ENCODE results near the gene TTLL10.
"Not testable (repeated sequence)": the region's sequence is repeated elsewhere in the genome, so short reads cannot be mapped to it uniquely, and the experiment has no call there.

Gene TTLL10

GRCh38 chr1:1170215-1171091, 3.2 kb upstream of the TTLL10 start:
- no peak for ATAC-seq
- Mint-ChIP-seq H3K9me3 (no peaks in the 10 kb centered on the region), H3K27me3 (peaks cover 5% of the 10 kb centered on the region), H3K4me3 (peak overlapping the region; percentile 53), H3K36me3 (no peaks in the 10 kb centered on the region), H3K4me1 (peaks cover 59% of the 10 kb centered on the region), H3K27ac (peak overlapping the region; percentile 79)

GRCh38 chr1:1171161-1171545, 2.5 kb upstream of the TTLL10 start:
- H3K27ac Mint-ChIP-seq: peak overlapping the region; percentile 79

GRCh38 chr1:1171546-1172340, 1.9 kb upstream of the TTLL10 start:
- peak; percentile 89 for ATAC-seq
- H3K4me3 Mint-ChIP-seq: peak overlapping the region; percentile 65
- peaks cover 65% of the 10 kb centered on the region for H3K4me1 Mint-ChIP-seq
- H3K27me3 Mint-ChIP-seq: peaks cover 18% of the 10 kb centered on the region
- no peaks in the 10 kb centered on the region for H3K36me3 Mint-ChIP-seq
- H3K9me3 Mint-ChIP-seq: no peaks in the 10 kb centered on the region
- peak overlapping the region; percentile 79 for H3K27ac Mint-ChIP-seq

More at GRCh38 chr1:1171161-1171545, 2.5 kb upstream of the TTLL10 start:
- Mint-ChIP-seq H3K36me3 (no peaks in the 10 kb centered on the region), H3K9me3 (no peaks in the 10 kb centered on the region), H3K4me1 (peaks cover 60% of the 10 kb centered on the region), H3K27me3 (peaks cover 12% of the 10 kb centered on the region), H3K4me3 (peak overlapping the region; percentile 65)
- no peak for ATAC-seq

- Mint-ChIP-seq H3K4me3 (peak overlapping the region; percentile 31), H3K4me1 (peaks cover 70% of the 10 kb centered on the region), H3K9me3 (no peaks in the 10 kb centered on the region), H3K27ac (peak overlapping the region; percentile 10), H3K27me3 (peaks cover 31% of the 10 kb centered on the region), H3K36me3 (no peaks in the 10 kb centered on the region)
- ATAC-seq: no peak
Observed at GRCh38 chr1:1173061-1173792, 453 bp upstream of the TTLL10 start.

GRCh38 chr1:1175221-1176062, 1.8 kb downstream of the TTLL10 start:
- ATAC-seq: no peak
- Mint-ChIP-seq H3K4me1 (peaks cover 52% of the 10 kb centered on the region), H3K27ac (no peak overlapping the region), H3K36me3 (no peaks in the 10 kb centered on the region), H3K27me3 (peaks cover 33% of the 10 kb centered on the region), H3K4me3 (no peak overlapping the region), H3K9me3 (no peaks in the 10 kb centered on the region)

GRCh38 chr1:1176063-1176761, 2.5 kb downstream of the TTLL10 start:
- H3K4me3 Mint-ChIP-seq, H3K27ac Mint-ChIP-seq, ATAC-seq: not testable (repeated sequence)

GRCh38 chr1:1176931-1177330, 3.3 kb downstream of the TTLL10 start:
- peaks cover 41% of the 10 kb centered on the region for H3K4me1 Mint-ChIP-seq

More at GRCh38 chr1:1176063-1176761, 2.5 kb downstream of the TTLL10 start:
- peaks cover 39% of the 10 kb centered on the region for H3K27me3 Mint-ChIP-seq
- H3K36me3 Mint-ChIP-seq, H3K9me3 Mint-ChIP-seq: not testable (repeated sequence)
- peaks cover 45% of the 10 kb centered on the region for H3K4me1 Mint-ChIP-seq

GRCh38 chr1:1177452-1178206, 3.9 kb downstream of the TTLL10 start:
- Mint-ChIP-seq H3K9me3 (no peaks in the 10 kb centered on the region), H3K36me3 (no peaks in the 10 kb centered on the region), H3K27ac (no peak overlapping the region), H3K4me1 (peaks cover 41% of the 10 kb centered on the region), H3K4me3 (no peak overlapping the region), H3K27me3 (peaks cover 53% of the 10 kb centered on the region)
- ATAC-seq: no peak

More at GRCh38 chr1:1176931-1177330, 3.3 kb downstream of the TTLL10 start:
- H3K36me3 Mint-ChIP-seq: no peaks in the 10 kb centered on the region
- no peak overlapping the region for H3K27ac Mint-ChIP-seq
- no peak for ATAC-seq
- H3K27me3 Mint-ChIP-seq: peaks cover 46% of the 10 kb centered on the region
- no peaks in the 10 kb centered on the region for H3K9me3 Mint-ChIP-seq
- no peak overlapping the region for H3K4me3 Mint-ChIP-seq

GRCh38 chr1:1178794-1179331, 5.2 kb downstream of the TTLL10 start:
- ATAC-seq: no peak
- H3K4me1 Mint-ChIP-seq: peaks cover 36% of the 10 kb centered on the region
- H3K9me3 Mint-ChIP-seq: no peaks in the 10 kb centered on the region
- peaks cover 63% of the 10 kb centered on the region for H3K27me3 Mint-ChIP-seq
- no peak overlapping the region for H3K4me3 Mint-ChIP-seq
- no peaks in the 10 kb centered on the region for H3K36me3 Mint-ChIP-seq
- no peak overlapping the region for H3K27ac Mint-ChIP-seq

- H3K36me3 Mint-ChIP-seq: no peaks in the 10 kb centered on the region
- H3K9me3 Mint-ChIP-seq: no peaks in the 10 kb centered on the region
- H3K4me3 Mint-ChIP-seq: no peak overlapping the region
- H3K27ac Mint-ChIP-seq: no peak overlapping the region
- H3K4me1 Mint-ChIP-seq: peaks cover 39% of the 10 kb centered on the region
- peaks cover 67% of the 10 kb centered on the region for H3K27me3 Mint-ChIP-seq
- peak; percentile 1 for ATAC-seq
Observed at GRCh38 chr1:1179346-1179982, 5.8 kb downstream of the TTLL10 start.

GRCh38 chr1:1179983-1180861, 6.5 kb downstream of the TTLL10 start:
- no peak overlapping the region for H3K4me3 Mint-ChIP-seq
- peaks cover 65% of the 10 kb centered on the region for H3K27me3 Mint-ChIP-seq
- no peak overlapping the region for H3K27ac Mint-ChIP-seq
- H3K36me3 Mint-ChIP-seq: no peaks in the 10 kb centered on the region
- no peaks in the 10 kb centered on the region for H3K9me3 Mint-ChIP-seq
- peaks cover 39% of the 10 kb centered on the region for H3K4me1 Mint-ChIP-seq
- ATAC-seq: peak; percentile 1
